DND-41 (cell line): ENCODE data around the gene NFIB.

ENCODE experiments used
- ATAC-seq: fragments of 200-7000 bp; cut with Tn5 transposase; 3 replicates; pipeline ENCODE4 v1.9.1; 2021; ENCODE audit warnings: low read depth; ENCODE audit not compliant: insufficient read depth
- DNase-seq: peaks from one replicate; pipeline ENCODE4 v3.0.0-alpha.2; 2020
- H2AFZ ChIP-seq: 2 replicates; pipeline ENCODE4 v1.6.0; 2012; ENCODE audit warnings: low read depth, low read length
- H3K27ac ChIP-seq: 2 replicates; pipeline ENCODE4 v1.5.1; 2012; ENCODE audit warnings: low read length, inconsistent platforms
- H3K27me3 ChIP-seq: fragments of 200-600 bp; sonication (generic); 2 replicates; pipeline ENCODE4 v1.6.0; 2012; ENCODE audit warnings: low read length, mild to moderate bottlenecking, inconsistent platforms; ENCODE audit not compliant: insufficient read depth, poor library complexity
- H3K36me3 ChIP-seq: 2 replicates; pipeline ENCODE4 v1.5.1; 2012; ENCODE audit warnings: low read length, inconsistent platforms; ENCODE audit not compliant: insufficient read depth
- H3K4me1 ChIP-seq: 2 replicates; pipeline ENCODE4 v1.5.1; 2012; ENCODE audit warnings: mild to moderate bottlenecking, low read length; ENCODE audit not compliant: insufficient read depth
- H3K4me2 ChIP-seq: 2 replicates; pipeline ENCODE4 v1.6.0; 2012; ENCODE audit warnings: mild to moderate bottlenecking, moderate library complexity, low read length, inconsistent platforms; ENCODE audit not compliant: insufficient read depth
- H3K4me3 ChIP-seq, 2 experiments: fragments of 200-600 bp in 1 of 2; shearing (Covaris generic) in 1 of 2; 2 replicates each; pipeline ENCODE4 v1.5.1; 2012 to 2016; ENCODE audit warnings: inconsistent platforms in 2 of 2, low read length in 2 of 2, mild to moderate bottlenecking in 2 of 2, low read depth in 1 of 2, moderate library complexity in 1 of 2
- H3K79me2 ChIP-seq: 2 replicates; pipeline ENCODE4 v1.6.0; 2012; ENCODE audit warnings: low read length, inconsistent platforms; ENCODE audit not compliant: insufficient read depth
- H3K9ac ChIP-seq: 2 replicates; pipeline ENCODE4 v1.6.0; 2012; ENCODE audit warnings: low read depth, mild to moderate bottlenecking, inconsistent platforms, low read length, moderate library complexity
- H3K9me3 ChIP-seq: 2 replicates; pipeline ENCODE4 v1.5.1; 2012; ENCODE audit warnings: low read length, moderate library complexity, mild to moderate bottlenecking, inconsistent platforms; ENCODE audit not compliant: insufficient read depth, severe bottlenecking
- H4K20me1 ChIP-seq: 2 replicates; pipeline ENCODE4 v1.6.0; 2012; ENCODE audit warnings: low read length; ENCODE audit not compliant: insufficient read depth
- CTCF ChIP-seq: IDR thresholded peaks from 2 replicates; pipeline ENCODE4 v1.5.1; 2012; ENCODE audit warnings: borderline replicate concordance, low read length, moderate library complexity, mild to moderate bottlenecking; ENCODE audit not compliant: poor library complexity, severe bottlenecking; ENCODE audit errors: extremely low read depth
- EZH2 ChIP-seq: IDR thresholded peaks from 3 replicates; pipeline ENCODE4 v1.6.1; 2012; ENCODE audit warnings: borderline replicate concordance, low read depth, mild to moderate bottlenecking, moderate library complexity, low read length, inconsistent platforms; ENCODE audit not compliant: severe bottlenecking

NFIB gene

GRCh38 chr9:14312719-14313377 lies 1.1 kb downstream of the NFIB start:
- Histone ChIP-seq H4K20me1 (no peaks in the 10 kb centered on the region), H3K36me3 (no peaks in the 10 kb centered on the region), H2AFZ (no peak overlapping the region), H3K4me1 (no peaks in the 10 kb centered on the region; the same call in 1 of the 2 replicates), H3K9ac (no peak overlapping the region), H3K9me3 (no peaks in the 10 kb centered on the region), H3K27me3 (no peaks in the 10 kb centered on the region), H3K79me2 (no peaks in the 10 kb centered on the region), H3K4me3 (no peak overlapping the region), H3K27ac (no peak overlapping the region), H3K4me2 (no peak overlapping the region)
- no peak for TF ChIP-seq CTCF
- TF ChIP-seq EZH2 = no peak
- ATAC-seq (no peak), DNase-seq (no peak)

GRCh38 chr9:14311956-14312685 lies 1.8 kb downstream of the NFIB start:
- no peaks in the 10 kb centered on the region for H3K36me3 ChIP-seq
- H2AFZ ChIP-seq = no peak overlapping the region
- H3K4me3 ChIP-seq = no peak overlapping the region
- no peaks in the 10 kb centered on the region for H3K27me3 ChIP-seq
- no peak overlapping the region for H3K27ac ChIP-seq
- no peak for DNase-seq
- H3K4me1 ChIP-seq = no peaks in the 10 kb centered on the region; the same call in 1 of the 2 replicates
- no peak for ATAC-seq
- H3K9ac ChIP-seq = no peak overlapping the region
- H4K20me1 ChIP-seq = no peaks in the 10 kb centered on the region
- no peak overlapping the region for H3K4me2 ChIP-seq
- H3K79me2 ChIP-seq = no peaks in the 10 kb centered on the region
- no peaks in the 10 kb centered on the region for H3K9me3 ChIP-seq
- TF ChIP-seq CTCF (no peak), EZH2 (no peak)

GRCh38 chr9:14311171-14311949 lies 2.6 kb downstream of the NFIB start:
- no peaks in the 10 kb centered on the region for H3K79me2 ChIP-seq
- H3K9me3 ChIP-seq = no peaks in the 10 kb centered on the region
- no peaks in the 10 kb centered on the region for H3K36me3 ChIP-seq
- H3K27me3 ChIP-seq = no peaks in the 10 kb centered on the region
- TF ChIP-seq EZH2 (no peak), CTCF (no peak)
- no peaks in the 10 kb centered on the region; the same call in 1 of the 2 replicates for H3K4me1 ChIP-seq
- no peak overlapping the region for H3K27ac ChIP-seq
- H3K4me3 ChIP-seq = no peak overlapping the region
- ATAC-seq = no peak
- H4K20me1 ChIP-seq = no peaks in the 10 kb centered on the region
- H3K4me2 ChIP-seq = no peak overlapping the region
- no peak for DNase-seq
- no peak overlapping the region for H3K9ac ChIP-seq
- no peak overlapping the region for H2AFZ ChIP-seq
